Colonic mucosa (tissue), 2 donors: ENCODE results near the gene MARCOL. TPM values are rescaled to one million over a fixed set of nuclear protein-coding genes. Genes with fewer than 3 reads are reported as not detected.

Experiments used
- total RNA-seq, 2 donors: library from RNA; stranded (reverse); fragmentation: NEBNext Ultra II Directional in 1 of 2; extraction: Animal tissue kit (Norgen Biotek cat#: 25700) in 1 of 2; gene quantifications; one replicate each; pipeline ENCODE4 v1.2.1, GENCODE V29; 2021
- donor health status: DM: no; HTN: no; CAD: no.
- donor health status: DM: no; HTN: no; CAD: no.

Gene MARCOL
- total RNA-seq, 2 donors from 2014 or later: 0.27 TPM; not detected in 1

Other genes starting within 250 kb of the MARCOL start
- 10 to 100 TPM; 25.6 to 29.0 TPM for gene SPINK5, start 174.5 kb upstream of the MARCOL start, total RNA-seq
- gene SPINK14, start 70.0 kb upstream of the MARCOL start, total RNA-seq: not detected
- under 1 TPM in 1 of 2 donors, not detected in 1; 0.45 TPM for gene SPINK6, start 35.5 kb upstream of the MARCOL start, total RNA-seq
- under 1 TPM in 1 of 2 donors, not detected in 1; 0.40 TPM for gene SPINK13, start 30.3 kb downstream of the MARCOL start, total RNA-seq
- not detected for gene SPINK7, start 73.9 kb downstream of the MARCOL start, total RNA-seq
- gene SPINK9, start 97.0 kb downstream of the MARCOL start, total RNA-seq: not detected
- 10 to 100 TPM; 38.2 to 45.1 TPM for gene FBXO38, start 145.4 kb downstream of the MARCOL start, total RNA-seq